Right lung (tissue), 10 donors: ENCODE data around the gene CCDC8. TPM values are rescaled to one million over a fixed set of nuclear protein-coding genes. Genes with fewer than 3 reads are reported as not detected.
"Not testable (repeated sequence)": the region's sequence is repeated elsewhere in the genome, so short reads cannot be mapped to it uniquely, and the experiment has no call there.

Experiments used
- DNase-seq, 2 donors: peaks; one replicate each; pipeline ENCODE4 v3.0.0-alpha.2; 2013
- long read RNA-seq, 8 donors: transcript quantifications; one replicate each; lab custom pipeline, GENCODE V29; 2026
- polyA plus RNA-seq, 5 donors: library from polyadenylated mRNA; unstranded; fragments of 120-200 nt; gene quantifications; one replicate each; pipeline versions ENCODE4 v1.2.1 to v1.2.3, GENCODE V29; 2013; ENCODE audit warnings: inconsistent platforms in 1 of 5, low replicate concordance in 1 of 5; ENCODE audit not compliant: insufficient read length in 5 of 5, insufficient read depth in 1 of 5

Gene CCDC8
- 10 to 100 TPM; 39.7 to 63.5 (median 45.7) TPM for polyA plus RNA-seq
- long read RNA-seq, donor 1, transcript CCDC8-201 (1 exons, 3,186 nt), result major isoform, 179 of 179 reads
- long read RNA-seq, donor 1, partial matches to known transcripts, result 0 of 179 reads
- long read RNA-seq, donor 1, other reads (novel, unspliced or antisense), result 0 of 179 reads
- long read RNA-seq, donor 2, transcript CCDC8-201 (1 exons, 3,186 nt), result major isoform, 62 of 62 reads
- long read RNA-seq, donor 2, partial matches to known transcripts, result 0 of 62 reads
- long read RNA-seq, donor 2, other reads (novel, unspliced or antisense), result 0 of 62 reads
- long read RNA-seq, donor 3, transcript CCDC8-201 (1 exons, 3,186 nt), result major isoform, 103 of 103 reads
- long read RNA-seq, donor 3, partial matches to known transcripts, result 0 of 103 reads
- long read RNA-seq, donor 3, other reads (novel, unspliced or antisense), result 0 of 103 reads
- long read RNA-seq, donor 4, transcript CCDC8-201 (1 exons, 3,186 nt), result major isoform, 75 of 75 reads
- long read RNA-seq, donor 4, partial matches to known transcripts, result 0 of 75 reads
- long read RNA-seq, donor 4, other reads (novel, unspliced or antisense), result 0 of 75 reads
- long read RNA-seq, donor 5, transcript CCDC8-201 (1 exons, 3,186 nt), result major isoform, 106 of 106 reads
- long read RNA-seq, donor 5, partial matches to known transcripts, result 0 of 106 reads
- long read RNA-seq, donor 5, other reads (novel, unspliced or antisense), result 0 of 106 reads
- long read RNA-seq, donor 6, transcript CCDC8-201 (1 exons, 3,186 nt), result major isoform, 133 of 133 reads
- long read RNA-seq, donor 6, partial matches to known transcripts, result 0 of 133 reads
- long read RNA-seq, donor 6, other reads (novel, unspliced or antisense), result 0 of 133 reads
- long read RNA-seq, donor 7, transcript CCDC8-201 (1 exons, 3,186 nt), result major isoform, 41 of 41 reads
- long read RNA-seq, donor 7, partial matches to known transcripts, result 0 of 41 reads
- long read RNA-seq, donor 7, other reads (novel, unspliced or antisense), result 0 of 41 reads
- long read RNA-seq, donor 8, transcript CCDC8-201 (1 exons, 3,186 nt), result major isoform, 46 of 46 reads
- long read RNA-seq, donor 8, partial matches to known transcripts, result 0 of 46 reads
- long read RNA-seq, donor 8, other reads (novel, unspliced or antisense), result 0 of 46 reads

GRCh38 chr19:46413262-46414031, at the start of gene CCDC8:
Gene CCDC8 (minus strand): TSS chr19:46413564. CDS start chr19:46412810, 754 bp downstream.
- DNase-seq, result peak; percentile 97

GRCh38 chr19:46461537-46461936, 48.2 kb upstream of the CCDC8 start:
- no peak for DNase-seq

GRCh38 chr19:46460981-46461380, 47.6 kb upstream of the CCDC8 start:
- no peak for DNase-seq

GRCh38 chr19:46460055-46460454, 46.7 kb upstream of the CCDC8 start:
- no peak for DNase-seq

GRCh38 chr19:46456930-46457329, 43.6 kb upstream of the CCDC8 start:
- no peak for DNase-seq

GRCh38 chr19:46454244-46454643, 40.9 kb upstream of the CCDC8 start:
- no peak for DNase-seq

GRCh38 chr19:46453661-46454060, 40.3 kb upstream of the CCDC8 start:
- DNase-seq, result no peak

- DNase-seq, result no peak
These were observed 38.8 kb upstream of the CCDC8 start for GRCh38 chr19:46452186-46452585.

GRCh38 chr19:46451352-46451751, 38.0 kb upstream of the CCDC8 start:
- DNase-seq, result no peak

GRCh38 chr19:46450737-46451136, 37.4 kb upstream of the CCDC8 start:
- no peak for DNase-seq

GRCh38 chr19:46449228-46449627, 35.9 kb upstream of the CCDC8 start:
- DNase-seq, result no peak

GRCh38 chr19:46448601-46449000, 35.2 kb upstream of the CCDC8 start:
- no peak for DNase-seq

- no peak for DNase-seq
These were observed 34.5 kb upstream of the CCDC8 start for GRCh38 chr19:46447824-46448223.

GRCh38 chr19:46447006-46447405, 33.6 kb upstream of the CCDC8 start:
- DNase-seq, result no peak

GRCh38 chr19:46446021-46446420, 32.7 kb upstream of the CCDC8 start:
- DNase-seq, result no peak

GRCh38 chr19:46442808-46443450, 29.6 kb upstream of the CCDC8 start:
- DNase-seq, result no peak

GRCh38 chr19:46441866-46442265, 28.5 kb upstream of the CCDC8 start:
- peak; percentile 71 to 85 for DNase-seq

- DNase-seq, result not testable (repeated sequence)
These were observed 22.3 kb upstream of the CCDC8 start for GRCh38 chr19:46435689-46436088.

- no peak for DNase-seq
These were observed 21.6 kb upstream of the CCDC8 start for GRCh38 chr19:46435009-46435408.

- DNase-seq, result not testable (repeated sequence)
These were observed 20.1 kb upstream of the CCDC8 start for GRCh38 chr19:46433470-46433869.

GRCh38 chr19:46431824-46432223, 18.5 kb upstream of the CCDC8 start:
- no peak for DNase-seq
